Activated naive CD8-positive, alpha-beta T cell treated with anti-CD3 and anti-CD28 coated beads, Interleukin-2, amount 10 ng/mL, durations not matched to agents 7 days and 5 days (primary cell): ENCODE data around the gene UST. TPM values are rescaled to one million over a fixed set of nuclear protein-coding genes. Genes with fewer than 3 reads are reported as not detected.
"Not testable (repeated sequence)": the region's sequence is repeated elsewhere in the genome, so short reads cannot be mapped to it uniquely, and the experiment has no call there.

Experiments used
- ATAC-seq: fragments of 150-1000 bp; cut with Tn5 transposase; one replicate; pipeline ENCODE4 v1.10.0; 2021; ENCODE audit warnings: low read depth, moderate library complexity
- POLR2A ChIA-PET: fragments of 350-600 bp; sonication (Branson Sonifier 250); formaldehyde crosslinking; loops from one replicate; lab custom pipeline; 2021; ENCODE audit warnings: antibody characterized with exemption; lab: Charles Lee
- DNase-seq: peaks from one replicate; pipeline ENCODE4 v3.0.0; 2021
- H3K27ac Mint-ChIP-seq: one replicate; pipeline ENCODE4 v1.8.0; 2022; ENCODE audit warnings: mild to moderate bottlenecking, mixed read lengths
- H3K27me3 Mint-ChIP-seq: one replicate; pipeline ENCODE4 v1.8.0; 2022; ENCODE audit warnings: mild to moderate bottlenecking, moderate library complexity, mixed read lengths
- H3K36me3 Mint-ChIP-seq: one replicate; pipeline ENCODE4 v1.8.0; 2021; ENCODE audit warnings: mild to moderate bottlenecking, mixed read lengths
- H3K4me1 Mint-ChIP-seq: one replicate; pipeline ENCODE4 v1.8.0; 2021; ENCODE audit warnings: mixed read lengths
- H3K4me3 Mint-ChIP-seq: one replicate; pipeline ENCODE4 v1.8.0; 2022; ENCODE audit warnings: mild to moderate bottlenecking, moderate library complexity, mixed read lengths
- H3K9me3 Mint-ChIP-seq: one replicate; pipeline ENCODE4 v1.8.0; 2021; ENCODE audit warnings: mixed read lengths
- total RNA-seq, 2 experiments: library from RNA; stranded (reverse); gene quantifications; one replicate each; pipeline ENCODE4 v1.2.3, GENCODE V29; 2021

Gene UST
- total RNA-seq, 2 experiments from 2014 or later, result 2.9 to 3.1 TPM

DNA sequence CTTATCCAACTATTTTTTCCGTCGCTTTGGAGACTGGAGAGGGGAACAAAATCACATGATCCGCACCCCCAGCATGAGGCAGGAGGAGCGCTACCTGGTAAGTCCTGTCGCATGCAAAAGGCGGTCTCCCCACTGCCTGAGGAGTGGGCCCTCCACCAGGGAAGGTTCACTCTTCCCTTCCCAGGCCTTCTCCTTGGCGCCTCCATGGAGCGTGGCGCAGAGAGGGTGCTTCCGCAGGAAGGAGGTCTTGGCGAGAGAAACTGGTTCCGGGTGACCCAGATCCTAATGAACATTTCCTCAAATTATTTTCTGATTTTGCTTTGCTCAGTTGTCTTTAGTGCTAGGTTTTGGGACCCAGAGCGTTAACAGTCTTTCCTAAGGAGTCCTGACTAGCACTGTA lies 217.6 kb downstream of the UST start:
- no peak for ATAC-seq

DNA sequence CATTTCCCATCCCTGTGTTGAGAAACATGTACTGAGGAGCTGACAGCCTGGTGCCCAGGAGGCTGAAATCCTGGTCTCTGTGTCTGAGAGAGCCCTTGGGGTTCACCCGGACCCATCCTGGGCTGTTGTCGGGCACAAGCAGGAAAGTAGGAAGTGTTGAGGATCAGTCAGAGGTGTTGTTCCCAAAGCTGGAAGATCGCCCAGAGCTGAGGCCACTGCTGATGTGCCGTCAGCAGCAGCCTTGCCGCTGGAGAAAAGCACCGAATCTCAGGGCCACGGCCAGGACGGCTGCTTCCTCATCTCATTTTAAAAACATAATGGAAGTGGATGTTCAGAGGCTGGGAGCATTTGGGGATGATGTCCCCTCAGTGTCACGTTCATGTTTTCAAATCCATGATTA lies 218.5 kb downstream of the UST start:
- no peaks in the 10 kb centered on the region for H3K4me1 Mint-ChIP-seq
- DNase-seq (no peak), ATAC-seq (no peak)
- peaks cover 11% of the 10 kb centered on the region for H3K27me3 Mint-ChIP-seq
- no peak overlapping the region for H3K27ac Mint-ChIP-seq
- H3K9me3 Mint-ChIP-seq, result no peaks in the 10 kb centered on the region
- no peaks in the 10 kb centered on the region for H3K36me3 Mint-ChIP-seq
- H3K4me3 Mint-ChIP-seq, result no peak overlapping the region
- POLR2A ChIA-PET, result no interaction called here

More for the DNA sequence above, 217.6 kb downstream of the UST start:
- POLR2A ChIA-PET, result no interaction called here
- Mint-ChIP-seq H3K4me1 (no peaks in the 10 kb centered on the region), H3K27ac (no peak overlapping the region), H3K4me3 (no peak overlapping the region), H3K36me3 (no peaks in the 10 kb centered on the region), H3K27me3 (peaks cover 10% of the 10 kb centered on the region), H3K9me3 (no peaks in the 10 kb centered on the region)
- no peak for DNase-seq

DNA sequence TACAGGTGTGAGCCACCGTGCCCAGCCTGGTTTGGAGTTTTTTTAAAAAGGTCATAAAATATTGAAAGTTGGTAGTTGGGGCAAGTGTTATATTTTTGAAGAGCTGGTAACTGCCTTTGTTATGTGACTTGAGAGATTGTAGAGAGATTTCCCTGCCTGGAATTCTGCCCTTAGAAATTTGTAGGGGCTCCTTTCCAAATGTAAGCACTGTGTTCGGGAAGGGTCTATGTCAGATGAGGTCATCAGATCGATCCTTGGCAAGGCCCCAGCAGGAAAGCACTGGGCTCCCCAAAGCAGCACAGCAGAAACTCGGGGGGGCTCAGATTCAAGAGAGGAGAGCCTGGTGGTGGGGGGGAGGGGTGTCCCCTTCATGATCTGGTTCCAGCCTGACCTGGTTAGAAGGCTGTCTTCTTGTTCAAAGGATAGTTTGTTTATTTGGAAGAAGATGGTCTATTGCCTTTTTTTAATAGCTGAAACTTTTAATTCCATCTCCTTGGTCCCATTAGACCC lies 220.2 kb downstream of the UST start:
- no peak overlapping the region for H3K27ac Mint-ChIP-seq

DNA sequence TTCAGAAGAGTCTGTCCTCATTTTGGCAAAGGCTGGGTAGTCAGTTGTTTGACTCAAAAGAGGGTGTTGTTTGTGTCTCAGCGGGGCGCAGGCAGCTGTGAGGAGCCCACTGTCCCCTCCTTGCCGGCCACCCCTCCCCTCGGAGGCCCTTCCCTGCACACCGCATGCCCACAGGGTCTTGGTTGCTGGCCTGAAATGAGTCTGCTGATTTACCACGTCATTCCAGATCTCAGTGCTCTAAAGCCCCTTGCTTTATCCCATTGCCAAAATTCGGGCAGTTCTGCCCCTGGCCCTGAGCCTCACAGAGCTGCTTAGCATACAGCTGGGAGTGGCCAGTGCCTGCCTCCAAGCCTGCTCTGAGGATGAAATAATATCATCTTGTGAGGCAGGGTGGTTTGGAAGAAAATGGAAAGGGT lies 220.7 kb downstream of the UST start:
- no peaks in the 10 kb centered on the region for H3K36me3 Mint-ChIP-seq

More for the DNA sequence above, 220.2 kb downstream of the UST start:
- Mint-ChIP-seq H3K36me3 (no peaks in the 10 kb centered on the region), H3K27me3 (peaks cover 22% of the 10 kb centered on the region), H3K4me3 (no peak overlapping the region), H3K9me3 (no peaks in the 10 kb centered on the region), H3K4me1 (no peaks in the 10 kb centered on the region)
- ATAC-seq (no peak), DNase-seq (no peak)
- POLR2A ChIA-PET, result no interaction called here

DNA sequence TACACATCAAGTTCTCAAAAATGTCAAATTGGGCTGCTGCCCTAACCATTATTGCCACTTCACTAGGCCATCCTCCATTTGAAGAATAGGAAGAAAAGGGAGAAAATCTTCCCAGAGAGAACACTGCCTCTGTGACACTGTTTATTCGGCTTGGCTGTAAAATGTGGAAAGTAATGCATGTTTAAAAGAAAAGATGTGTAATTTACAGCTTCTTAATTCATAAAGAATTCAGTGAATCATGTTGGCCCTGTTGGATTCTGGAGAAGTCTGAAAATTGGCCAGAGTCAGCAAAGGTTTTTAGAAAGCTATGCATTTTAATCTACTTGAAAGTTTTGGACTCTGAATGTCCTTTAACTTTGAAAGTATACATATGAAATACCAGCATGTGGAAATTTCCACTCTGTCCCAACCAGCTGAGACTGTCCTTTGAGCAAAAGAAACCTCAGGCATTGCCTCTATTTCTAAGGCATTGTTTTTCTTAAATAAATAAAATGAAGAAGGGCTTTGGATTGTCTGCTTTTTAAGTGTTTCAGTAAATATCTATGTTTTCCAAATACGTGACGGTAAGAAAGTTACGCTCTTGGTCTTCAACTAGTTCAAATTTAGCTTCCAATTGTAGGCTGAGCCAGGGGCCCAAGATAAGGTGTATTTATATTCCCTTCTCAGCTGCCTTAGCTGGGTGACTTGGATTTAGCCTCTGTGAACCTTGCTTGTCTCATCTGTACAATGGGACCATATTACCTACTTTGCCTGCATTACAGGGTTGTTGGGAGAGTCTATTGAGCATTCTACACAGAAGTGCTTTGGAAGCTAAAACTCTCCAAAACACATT lies 222.2 kb downstream of the UST start:
- peaks cover 27% of the 10 kb centered on the region for H3K27me3 Mint-ChIP-seq
- H3K36me3 Mint-ChIP-seq, result no peaks in the 10 kb centered on the region
- no peak for ATAC-seq
- H3K27ac Mint-ChIP-seq, result no peak overlapping the region
- POLR2A ChIA-PET, result no interaction called here
- no peak overlapping the region for H3K4me3 Mint-ChIP-seq
- DNase-seq, result no peak
- no peaks in the 10 kb centered on the region for H3K9me3 Mint-ChIP-seq
- H3K4me1 Mint-ChIP-seq, result no peaks in the 10 kb centered on the region

More for the DNA sequence above, 220.7 kb downstream of the UST start:
- Mint-ChIP-seq H3K27ac (no peak overlapping the region), H3K4me3 (no peak overlapping the region), H3K4me1 (no peaks in the 10 kb centered on the region), H3K9me3 (no peaks in the 10 kb centered on the region), H3K27me3 (peaks cover 24% of the 10 kb centered on the region)
- DNase-seq, result no peak
- POLR2A ChIA-PET, result no interaction called here
- ATAC-seq, result no peak

DNA sequence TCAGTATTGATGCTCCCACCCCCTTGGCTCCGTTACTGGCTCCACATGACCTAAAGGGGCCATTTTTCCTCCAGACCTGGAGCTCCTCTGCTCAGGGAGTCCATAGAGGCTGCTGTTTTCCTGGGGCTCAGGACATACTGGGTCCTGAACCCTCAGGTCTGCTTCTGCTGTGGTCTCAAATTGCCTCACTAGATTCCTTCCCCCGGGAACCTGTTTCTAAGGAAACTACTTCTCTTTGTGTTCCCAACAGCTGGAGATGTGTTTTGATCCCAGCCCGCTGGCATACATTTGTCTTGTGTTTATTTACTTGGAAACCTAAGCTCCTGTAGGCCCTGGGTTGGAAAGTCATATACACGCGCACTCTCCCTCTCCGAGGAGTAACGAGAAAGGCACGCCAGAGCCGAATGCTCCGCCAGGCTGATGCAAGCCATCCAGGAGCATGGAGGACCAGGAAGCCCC lies 222.8 kb downstream of the UST start:
- Mint-ChIP-seq H3K4me1 (no peaks in the 10 kb centered on the region), H3K27me3 (peaks cover 32% of the 10 kb centered on the region), H3K27ac (no peak overlapping the region), H3K36me3 (no peaks in the 10 kb centered on the region), H3K9me3 (no peaks in the 10 kb centered on the region), H3K4me3 (no peak overlapping the region)
- POLR2A ChIA-PET, result no interaction called here
- DNase-seq, result no peak
- ATAC-seq, result no peak

DNA sequence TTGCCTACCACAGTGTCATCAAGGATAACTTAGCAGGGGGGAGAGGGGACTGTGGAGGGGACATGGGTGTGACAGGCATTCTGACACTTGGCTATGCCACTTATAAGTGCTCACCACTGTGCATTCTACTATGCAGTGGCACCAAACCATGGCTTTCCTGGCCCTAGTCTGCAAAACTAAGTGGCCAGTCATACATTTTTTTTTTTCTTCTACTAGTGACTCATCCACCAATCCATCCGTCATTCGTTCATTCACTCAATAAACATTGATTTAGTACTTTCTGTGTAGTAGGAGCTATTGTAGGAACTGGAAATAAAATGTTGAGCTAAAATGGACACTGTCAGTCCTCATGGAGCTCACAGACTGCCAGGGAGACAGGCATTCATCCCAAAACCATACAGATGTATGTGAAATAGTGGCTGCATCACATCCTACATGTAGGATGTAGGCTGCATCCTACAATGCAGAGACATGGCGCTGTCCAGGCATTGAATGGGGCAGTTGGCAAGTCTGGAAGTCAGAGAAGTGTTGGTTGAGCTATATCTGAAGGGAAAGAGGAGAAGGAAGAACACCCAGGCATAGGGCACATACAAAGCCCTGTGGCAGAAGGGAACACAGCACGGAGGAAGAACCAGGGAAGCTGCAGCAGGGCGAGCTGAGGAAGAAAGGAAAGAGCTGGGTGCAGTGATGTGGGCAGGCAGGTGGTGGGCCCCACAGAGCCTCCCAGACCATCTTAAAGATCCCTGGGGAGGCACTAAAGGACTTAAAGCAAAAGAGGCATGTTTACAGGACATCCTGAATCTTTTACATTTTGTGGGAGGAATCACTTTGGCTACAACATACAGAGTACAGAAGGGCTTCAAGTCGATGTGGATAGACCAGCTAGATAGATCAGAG lies 224.4 kb downstream of the UST start:
- DNase-seq (no peak), ATAC-seq (no peak)
- Mint-ChIP-seq H3K27me3 (peaks cover 36% of the 10 kb centered on the region), H3K27ac (no peak overlapping the region), H3K4me1 (no peaks in the 10 kb centered on the region), H3K36me3 (no peaks in the 10 kb centered on the region), H3K4me3 (no peak overlapping the region), H3K9me3 (no peaks in the 10 kb centered on the region)
- POLR2A ChIA-PET, result no interaction called here

DNA sequence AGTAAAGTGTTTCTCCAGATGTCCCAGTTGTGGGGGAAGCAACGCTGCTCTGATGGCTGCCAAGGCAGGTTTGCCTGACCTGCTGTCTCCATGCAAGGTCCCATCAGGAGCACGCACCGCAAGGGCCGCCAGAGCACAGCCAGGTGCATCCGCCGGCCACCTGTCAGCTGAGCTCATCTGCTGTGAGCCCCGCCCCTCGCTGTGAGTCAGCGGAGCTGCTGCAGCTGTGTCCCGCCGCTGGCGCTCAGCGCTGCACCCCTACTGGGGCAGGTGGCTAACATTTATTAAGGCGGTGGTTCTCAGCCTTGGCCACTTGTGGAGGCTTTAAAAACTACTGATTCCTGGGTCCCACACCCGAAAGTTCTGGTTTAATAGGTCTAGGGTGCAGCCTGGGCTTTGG lies 225.7 kb downstream of the UST start:
- DNase-seq (peak; percentile 49), ATAC-seq (peak; percentile 66)
- no peaks in the 10 kb centered on the region for H3K36me3 Mint-ChIP-seq
- H3K27me3 Mint-ChIP-seq, result peaks cover 39% of the 10 kb centered on the region
- no peaks in the 10 kb centered on the region for H3K9me3 Mint-ChIP-seq
- POLR2A ChIA-PET, result no interaction called here
- H3K27ac Mint-ChIP-seq, result no peak overlapping the region
- H3K4me1 Mint-ChIP-seq, result no peaks in the 10 kb centered on the region
- H3K4me3 Mint-ChIP-seq, result no peak overlapping the region

DNA sequence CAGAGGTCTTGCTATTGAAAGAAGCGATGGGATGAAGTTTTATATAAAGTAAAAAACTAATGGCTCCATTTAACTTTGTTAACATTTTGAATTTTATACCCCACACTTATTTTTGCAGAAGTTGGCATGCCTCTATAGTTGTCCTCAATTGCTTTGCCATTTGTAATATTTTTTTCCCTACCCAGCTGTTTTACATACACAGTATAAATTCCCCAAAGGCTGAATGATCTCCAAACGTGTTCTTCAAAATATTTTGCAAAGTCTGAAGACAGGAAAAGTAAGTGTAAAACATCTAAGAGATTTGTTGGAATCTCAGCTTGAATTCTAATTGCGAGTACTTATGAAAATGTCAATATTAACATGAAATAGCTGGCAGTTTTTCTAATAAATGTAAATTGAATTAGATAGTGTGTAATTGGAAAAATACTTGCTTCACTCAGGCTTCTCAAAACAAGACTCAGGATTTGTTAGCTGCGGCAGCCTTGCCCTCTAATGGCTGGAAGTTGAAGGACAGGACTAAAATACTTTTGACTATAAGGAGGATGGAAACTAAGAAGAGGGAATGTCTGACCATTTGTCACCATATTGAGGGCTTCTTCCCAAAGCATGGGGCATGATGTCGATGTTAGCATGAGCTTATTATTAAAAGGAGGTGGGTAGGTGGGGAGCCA lies 226.8 kb downstream of the UST start:
- H3K27ac Mint-ChIP-seq, result no peak overlapping the region
- ATAC-seq (no peak), DNase-seq (no peak)
- POLR2A ChIA-PET, result no interaction called here
- H3K9me3 Mint-ChIP-seq, result no peaks in the 10 kb centered on the region
- H3K36me3 Mint-ChIP-seq, result no peaks in the 10 kb centered on the region
- peaks cover 37% of the 10 kb centered on the region for H3K27me3 Mint-ChIP-seq
- no peak overlapping the region for H3K4me3 Mint-ChIP-seq
- no peaks in the 10 kb centered on the region for H3K4me1 Mint-ChIP-seq

DNA sequence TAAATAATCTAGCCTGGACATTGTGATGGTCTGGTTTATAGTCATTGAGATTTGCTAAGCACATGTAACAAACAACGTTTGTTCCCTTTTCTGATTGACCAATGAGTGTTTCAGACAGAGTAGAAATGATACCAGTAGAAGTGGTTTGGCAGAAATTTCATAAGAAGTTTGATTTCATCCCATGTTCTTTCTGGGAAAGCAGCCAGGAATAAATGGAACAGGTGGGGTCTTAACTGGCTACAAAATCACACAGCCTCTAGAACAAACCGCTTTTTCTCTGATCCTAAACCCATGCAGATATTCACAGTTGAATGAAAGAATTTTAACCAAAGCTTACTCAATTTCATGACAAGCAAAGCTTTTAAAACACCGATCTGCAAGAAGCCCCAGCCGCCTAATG lies 227.5 kb downstream of the UST start:
- ATAC-seq (no peak), DNase-seq (no peak)
- H3K4me1 Mint-ChIP-seq, result no peaks in the 10 kb centered on the region
- H3K36me3 Mint-ChIP-seq, result no peaks in the 10 kb centered on the region
- H3K9me3 Mint-ChIP-seq, result no peaks in the 10 kb centered on the region
- H3K27ac Mint-ChIP-seq, result no peak overlapping the region
- no peak overlapping the region for H3K4me3 Mint-ChIP-seq
- POLR2A ChIA-PET, result no interaction called here
- peaks cover 35% of the 10 kb centered on the region for H3K27me3 Mint-ChIP-seq

DNA sequence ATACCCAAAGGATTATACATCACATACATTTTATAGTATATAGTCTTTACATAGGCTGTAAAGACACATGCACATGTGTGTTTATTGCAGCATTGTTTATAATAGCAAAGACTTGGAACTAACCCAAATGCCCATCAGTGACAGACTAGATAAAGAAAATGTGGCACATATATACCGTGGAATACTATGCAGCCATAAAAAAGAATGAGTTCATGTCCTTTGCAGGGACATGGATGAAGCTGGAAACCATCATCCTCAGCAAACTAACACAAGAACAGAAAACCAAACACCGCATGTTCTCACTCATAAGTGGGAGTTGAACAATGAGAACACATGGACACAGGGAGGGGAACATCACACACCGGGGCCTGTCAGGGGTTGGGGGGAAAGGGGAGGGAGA lies 231.5 kb downstream of the UST start:
- ATAC-seq, DNase-seq, POLR2A ChIA-PET, H3K4me3 Mint-ChIP-seq, H3K36me3 Mint-ChIP-seq, H3K27ac Mint-ChIP-seq, H3K9me3 Mint-ChIP-seq, H3K4me1 Mint-ChIP-seq: not testable (repeated sequence)
- peaks cover 27% of the 10 kb centered on the region for H3K27me3 Mint-ChIP-seq

DNA sequence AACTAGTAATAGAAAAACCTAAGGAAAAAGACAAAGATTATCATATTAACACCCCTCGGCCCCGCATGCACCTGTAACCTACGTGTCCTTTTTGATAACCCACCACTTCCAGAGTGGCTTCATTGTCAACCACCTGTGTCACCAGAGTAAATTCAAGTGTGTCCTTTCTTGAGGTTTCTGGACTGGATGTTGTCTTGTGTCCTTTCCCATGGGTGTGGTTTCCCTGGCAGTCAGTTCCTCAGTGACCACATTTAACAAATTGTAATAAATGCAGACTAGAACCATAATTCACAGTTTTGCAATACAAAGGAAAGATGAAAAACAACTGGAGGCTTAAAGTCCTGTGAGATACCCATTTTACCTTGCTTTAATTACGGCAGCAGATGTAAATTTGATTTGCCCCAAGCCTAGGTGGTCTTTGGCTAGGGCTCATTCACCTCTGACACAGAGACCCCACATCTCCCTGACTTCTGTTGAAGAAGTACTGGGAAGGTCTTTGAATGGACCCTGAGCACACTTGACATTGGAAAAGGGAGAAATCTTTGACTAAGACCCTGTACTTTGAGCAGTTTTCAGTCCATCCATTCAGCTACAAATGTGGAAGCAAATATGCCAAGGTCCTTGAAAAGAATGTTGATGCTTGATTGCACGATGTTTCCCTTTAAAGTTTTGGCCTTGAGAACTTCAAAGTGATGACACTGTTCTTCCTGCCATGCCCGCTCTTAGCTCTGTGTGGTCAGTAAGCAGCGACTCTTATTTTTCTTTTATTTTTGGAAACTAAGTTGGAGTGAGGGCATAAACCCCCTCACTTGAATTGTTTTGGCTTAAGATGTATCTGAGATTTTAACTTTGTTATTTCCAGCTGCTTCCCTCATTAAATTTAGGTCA lies 232.4 kb downstream of the UST start:
- ATAC-seq, result no peak
- POLR2A ChIA-PET, result no interaction called here
- no peaks in the 10 kb centered on the region for H3K36me3 Mint-ChIP-seq
- no peaks in the 10 kb centered on the region for H3K9me3 Mint-ChIP-seq
- no peak overlapping the region for H3K27ac Mint-ChIP-seq
- no peaks in the 10 kb centered on the region for H3K4me1 Mint-ChIP-seq
- no peak for DNase-seq
- peaks cover 19% of the 10 kb centered on the region for H3K27me3 Mint-ChIP-seq
- no peak overlapping the region for H3K4me3 Mint-ChIP-seq
